ENCODE data around the gene TMEM117.

- TF ChIP-seq POLR2AphosphoS5 (IDR thresholded peaks at IDR 0.05; ENCODE audit: low read depth, low read length), result no peak
- no peak for TF ChIP-seq POLR2A (IDR thresholded peaks at IDR 0.05; ENCODE audit: low read depth, low read length)
- TF ChIP-seq TAF1 (IDR thresholded peaks at IDR 0.05; ENCODE audit: borderline replicate concordance, low read depth, low read length), result no peak
These were observed 451.7 kb downstream of the TMEM117 start for GRCh38 chr12:44287545-44287944.

Measured in GM12892 (cell line).